OCI-LY1 (cell line): Measurements from ENCODE around the gene CCDC12.

Experiments used
- H2AFZ ChIP-seq: fragments of 200-600 bp; sonication (generic), shearing (Covaris generic); 2 replicates; pipeline ENCODE4 v1.6.0; 2014; ENCODE audit warnings: antibody characterized with exemption, mild to moderate bottlenecking, low read length
- H3F3A ChIP-seq: fragments of 200-600 bp; sonication (generic), shearing (Covaris generic); 2 replicates; pipeline ENCODE4 v1.6.0; 2014; ENCODE audit warnings: mild to moderate bottlenecking, antibody characterized with exemption, low read length, moderate library complexity; ENCODE audit not compliant: insufficient read depth
- H3K27ac ChIP-seq: fragments of 200-600 bp; sonication (generic); 2 replicates; pipeline ENCODE4 v1.5.1; 2014; ENCODE audit warnings: low read length, mixed run types, mild to moderate bottlenecking, low read depth; ENCODE audit not compliant: poor library complexity, severe bottlenecking
- H3K27me3 ChIP-seq: fragments of 200-600 bp; sonication (generic); 2 replicates; pipeline ENCODE4 v1.6.0; 2014; ENCODE audit warnings: antibody characterized with exemption, mild to moderate bottlenecking, low read length, moderate library complexity; ENCODE audit not compliant: insufficient read depth
- H3K36me3 ChIP-seq: fragments of 200-600 bp; sonication (generic); 2 replicates; pipeline ENCODE4 v1.6.1; 2014; ENCODE audit warnings: mild to moderate bottlenecking, antibody characterized with exemption, low read length, moderate library complexity, mixed read lengths; ENCODE audit not compliant: insufficient read depth
- H3K4me1 ChIP-seq: fragments of 200-600 bp; sonication (generic); 2 replicates; pipeline ENCODE4 v1.5.1; 2014; ENCODE audit warnings: mild to moderate bottlenecking, low read length, moderate library complexity; ENCODE audit not compliant: insufficient read depth, severe bottlenecking
- H3K4me2 ChIP-seq: fragments of 200-600 bp; sonication (generic), shearing (Covaris generic); 2 replicates; pipeline ENCODE4 v1.6.1; 2014; ENCODE audit warnings: low read length
- H3K4me3 ChIP-seq: fragments of 200-600 bp; sonication (generic); 2 replicates; pipeline ENCODE4 v1.5.1; 2014; ENCODE audit warnings: low read length, low read depth, mild to moderate bottlenecking, mixed read lengths; ENCODE audit not compliant: poor library complexity, severe bottlenecking
- H3K79me2 ChIP-seq: fragments of 200-600 bp; shearing (Covaris generic); 2 replicates; pipeline ENCODE4 v1.6.1; 2016; ENCODE audit warnings: mixed run types, low read length, mixed read lengths; ENCODE audit not compliant: insufficient read depth
- H3K9ac ChIP-seq: fragments of 200-600 bp; sonication (generic), shearing (Covaris generic); 2 replicates; pipeline ENCODE4 v1.6.1; 2014; ENCODE audit warnings: mild to moderate bottlenecking, low read length, mixed read lengths
- H3K9me2 ChIP-seq: fragments of 200-600 bp; sonication (generic), shearing (Covaris generic); 2 replicates; pipeline ENCODE4 v1.6.1; 2014; ENCODE audit warnings: low read depth, mild to moderate bottlenecking, low read length, mixed read lengths
- H3K9me3 ChIP-seq: fragments of 200-600 bp; shearing (Covaris generic); 2 replicates; pipeline ENCODE4 v1.6.1; 2014; ENCODE audit warnings: low read length, mixed read lengths
- H4K20me1 ChIP-seq: fragments of 200-600 bp; sonication (generic), shearing (Covaris generic); 2 replicates; pipeline ENCODE4 v1.6.0; 2016; ENCODE audit warnings: mild to moderate bottlenecking, low read length; ENCODE audit not compliant: insufficient read depth
- EZH2 ChIP-seq: fragments of 200-600 bp; sonication (generic), shearing (Covaris generic); IDR thresholded peaks from 2 replicates; pipeline ENCODE4 v1.8.0; 2017; ENCODE audit warnings: borderline replicate concordance, mixed run types, mild to moderate bottlenecking, antibody characterized with exemption, low read length, moderate library complexity, mixed read lengths
- TF ChIP-seq, protein P1 (sequence below): fragments of 200-600 bp; sonication (generic), shearing (Covaris generic); IDR thresholded peaks from 2 replicates; pipeline ENCODE4 v1.5.1; 2017; ENCODE audit warnings: mild to moderate bottlenecking, antibody characterized with exemption, low read length, moderate library complexity, mixed read lengths

Gene CCDC12

DNA sequence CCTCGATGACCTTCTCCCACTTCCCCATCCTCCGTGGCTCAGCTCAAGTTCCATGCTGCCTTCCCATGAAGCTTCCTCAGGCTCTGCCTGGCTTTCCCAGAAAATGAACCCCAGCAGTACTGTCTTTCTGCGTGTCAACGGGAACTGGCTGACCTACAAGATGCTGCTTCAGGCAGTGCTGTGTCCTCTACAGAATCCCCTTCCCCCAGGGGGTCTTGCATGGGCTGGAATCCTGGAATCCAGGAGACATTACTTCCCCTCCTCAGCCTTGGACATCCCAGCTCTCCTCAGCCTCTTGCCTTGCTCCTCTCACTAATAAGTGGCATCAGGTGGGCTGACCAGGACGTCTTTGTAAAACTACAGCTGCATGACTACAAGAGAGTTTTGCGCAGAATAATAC lies 5.4 kb downstream of the CCDC12 start:
- Histone ChIP-seq H3K27me3 (no peaks in the 10 kb centered on the region), H3K9me3 (no peaks in the 10 kb centered on the region), H3K9ac (no peak overlapping the region; the same call in 1 of the 2 replicates), H3K9me2 (no peaks in the 10 kb centered on the region), H3K4me2 (peak overlapping the region; percentile 46; the same call in 1 of the 2 replicates), H3K4me1 (peaks cover 89% of the 10 kb centered on the region), H2AFZ (no peak overlapping the region), H3K4me3 (no peak overlapping the region), H4K20me1 (no peaks in the 10 kb centered on the region; the same call in 1 of the 2 replicates), H3F3A (no peaks in the 10 kb centered on the region; the same call in 1 of the 2 replicates), H3K36me3 (peaks cover 36% of the 10 kb centered on the region; the same call in 1 of the 2 replicates), H3K79me2 (peaks cover 98% of the 10 kb centered on the region), H3K27ac (peak overlapping the region; percentile 70)
- TF ChIP-seq, protein P1, sequence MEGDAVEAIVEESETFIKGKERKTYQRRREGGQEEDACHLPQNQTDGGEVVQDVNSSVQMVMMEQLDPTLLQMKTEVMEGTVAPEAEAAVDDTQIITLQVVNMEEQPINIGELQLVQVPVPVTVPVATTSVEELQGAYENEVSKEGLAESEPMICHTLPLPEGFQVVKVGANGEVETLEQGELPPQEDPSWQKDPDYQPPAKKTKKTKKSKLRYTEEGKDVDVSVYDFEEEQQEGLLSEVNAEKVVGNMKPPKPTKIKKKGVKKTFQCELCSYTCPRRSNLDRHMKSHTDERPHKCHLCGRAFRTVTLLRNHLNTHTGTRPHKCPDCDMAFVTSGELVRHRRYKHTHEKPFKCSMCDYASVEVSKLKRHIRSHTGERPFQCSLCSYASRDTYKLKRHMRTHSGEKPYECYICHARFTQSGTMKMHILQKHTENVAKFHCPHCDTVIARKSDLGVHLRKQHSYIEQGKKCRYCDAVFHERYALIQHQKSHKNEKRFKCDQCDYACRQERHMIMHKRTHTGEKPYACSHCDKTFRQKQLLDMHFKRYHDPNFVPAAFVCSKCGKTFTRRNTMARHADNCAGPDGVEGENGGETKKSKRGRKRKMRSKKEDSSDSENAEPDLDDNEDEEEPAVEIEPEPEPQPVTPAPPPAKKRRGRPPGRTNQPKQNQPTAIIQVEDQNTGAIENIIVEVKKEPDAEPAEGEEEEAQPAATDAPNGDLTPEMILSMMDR = no peak
- no peak for TF ChIP-seq EZH2

- Histone ChIP-seq H3K36me3 (peaks cover 40% of the 10 kb centered on the region; the same call in 1 of the 2 replicates), H3K27me3 (no peaks in the 10 kb centered on the region), H3K4me1 (peaks cover 95% of the 10 kb centered on the region), H3K4me3 (no peak overlapping the region), H3K79me2 (peaks cover 98% of the 10 kb centered on the region), H3K27ac (peak overlapping the region; percentile 70), H3K4me2 (peak overlapping the region; percentile 46; the same call in 1 of the 2 replicates), H2AFZ (no peak overlapping the region), H3K9me2 (no peaks in the 10 kb centered on the region), H3K9me3 (no peaks in the 10 kb centered on the region), H3K9ac (no peak overlapping the region), H3F3A (no peaks in the 10 kb centered on the region; the same call in 1 of the 2 replicates), H4K20me1 (no peaks in the 10 kb centered on the region; the same call in 1 of the 2 replicates)
- no peak for TF ChIP-seq EZH2
- TF ChIP-seq, protein P1 = no peak
Measured at GRCh38 chr3:46970391-46971091, 6.0 kb downstream of the CCDC12 start.

DNA sequence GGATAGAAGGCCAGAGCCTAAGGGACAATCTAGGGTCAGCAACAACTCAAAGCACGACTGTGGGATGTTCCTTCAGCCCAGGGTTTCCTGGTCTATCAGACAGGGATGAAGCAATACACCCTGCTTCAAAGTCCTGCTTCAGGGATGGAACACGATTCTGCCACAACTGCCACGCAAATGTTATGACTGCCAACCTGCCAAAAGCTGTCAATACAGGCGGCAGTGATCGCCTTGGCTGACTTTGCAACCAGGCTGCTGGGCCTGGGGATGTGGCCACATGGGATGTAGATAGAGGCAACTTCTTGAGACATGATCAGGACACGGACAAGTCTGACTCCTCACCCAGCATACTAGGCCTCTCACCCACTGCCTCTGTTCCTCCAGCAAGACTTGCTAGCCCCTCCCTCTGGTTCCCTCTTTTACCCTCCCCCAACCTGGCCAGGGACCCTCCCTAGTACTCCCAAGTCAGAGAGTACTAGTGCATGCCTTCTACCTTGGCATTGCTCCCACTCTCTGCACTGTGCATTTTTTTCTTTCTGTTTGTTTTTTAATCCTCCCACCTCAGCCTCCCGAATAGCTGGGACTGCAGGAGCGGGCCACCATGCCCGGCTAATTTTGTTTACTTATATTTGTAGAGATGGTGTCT lies 7.6 kb downstream of the CCDC12 start:
- Histone ChIP-seq H3K36me3 (peaks cover 33% of the 10 kb centered on the region; the same call in 1 of the 2 replicates), H3K9ac (no peak overlapping the region; the same call in 1 of the 2 replicates), H3K27ac (peak overlapping the region; percentile 29)

More for the DNA sequence above, 7.6 kb downstream of the CCDC12 start:
- no peaks in the 10 kb centered on the region for H3K27me3 ChIP-seq
- no peak overlapping the region for H3K4me3 ChIP-seq
- H3K9me3 ChIP-seq = no peaks in the 10 kb centered on the region
- peak overlapping the region; percentile 16; the same call in 1 of the 2 replicates for H3K4me2 ChIP-seq
- H2AFZ ChIP-seq = no peak overlapping the region
- no peak for TF ChIP-seq EZH2
- TF ChIP-seq, protein P1 = no peak
- peaks cover 90% of the 10 kb centered on the region for H3K79me2 ChIP-seq
- no peaks in the 10 kb centered on the region; the same call in 1 of the 2 replicates for H3F3A ChIP-seq
- H4K20me1 ChIP-seq = no peaks in the 10 kb centered on the region; the same call in 1 of the 2 replicates
- H3K4me1 ChIP-seq = peaks cover 88% of the 10 kb centered on the region
- no peaks in the 10 kb centered on the region for H3K9me2 ChIP-seq
